ENCODE data around the gene RAB31.
"Not testable (repeated sequence)": the region's sequence is repeated elsewhere in the genome, so short reads cannot be mapped to it uniquely, and the experiment has no call there.

Gene RAB31

GRCh38 chr18:9890957-9891356, 182.9 kb downstream of the RAB31 start:
- Histone ChIP-seq H3K27me3 (ENCODE audit: control insufficient read depth in 1 of 2, insufficient read depth in 2 of 2, low read length in 2 of 2) (no peaks in the 10 kb centered on the region), H3K36me3 (ENCODE audit: control insufficient read depth in 2 of 2, insufficient read depth in 2 of 2, low read length in 2 of 2) (no peaks in the 10 kb centered on the region), H3K4me3 (ENCODE audit: low read length in 2 of 2) (no peak overlapping the region), H3K4me1 (ENCODE audit: control insufficient read depth, insufficient read depth, low read length) (no peaks in the 10 kb centered on the region), H3K9me3 (ENCODE audit: control insufficient read depth in 2 of 2, low read length in 2 of 2) (no peaks in the 10 kb centered on the region), H3K9ac (ENCODE audit: low read length in 2 of 2) (no peak overlapping the region), H3K27ac (ENCODE audit: low read length) (no peak overlapping the region)

- H3K9me3 ChIP-seq (ENCODE audit: control insufficient read depth in 2 of 2, low read length in 2 of 2); H3K27ac ChIP-seq (ENCODE audit: low read length); H3K27me3 ChIP-seq (ENCODE audit: control insufficient read depth in 1 of 2, insufficient read depth in 2 of 2, low read length in 2 of 2); H3K9ac ChIP-seq (ENCODE audit: low read length in 2 of 2); H3K4me3 ChIP-seq (ENCODE audit: low read length in 2 of 2); H3K4me1 ChIP-seq (ENCODE audit: control insufficient read depth, insufficient read depth, low read length); H3K36me3 ChIP-seq (ENCODE audit: control insufficient read depth in 2 of 2, insufficient read depth in 2 of 2, low read length in 2 of 2): not testable (repeated sequence)
Measured at GRCh38 chr18:9891515-9891914, 183.4 kb downstream of the RAB31 start.

GRCh38 chr18:9894454-9895068, 186.5 kb downstream of the RAB31 start:
- no peaks in the 10 kb centered on the region for H3K27me3 ChIP-seq (ENCODE audit: control insufficient read depth in 1 of 2, insufficient read depth in 2 of 2, low read length in 2 of 2)
- H3K9ac ChIP-seq (ENCODE audit: low read length in 2 of 2), result no peak overlapping the region
- H3K4me1 ChIP-seq (ENCODE audit: control insufficient read depth, insufficient read depth, low read length), result no peaks in the 10 kb centered on the region
- H3K9me3 ChIP-seq (ENCODE audit: control insufficient read depth in 2 of 2, low read length in 2 of 2), result no peaks in the 10 kb centered on the region
- no peaks in the 10 kb centered on the region for H3K36me3 ChIP-seq (ENCODE audit: control insufficient read depth in 2 of 2, insufficient read depth in 2 of 2, low read length in 2 of 2)
- no peak overlapping the region for H3K4me3 ChIP-seq (ENCODE audit: low read length in 2 of 2)
- H3K27ac ChIP-seq (ENCODE audit: low read length), result no peak overlapping the region

- no peaks in the 10 kb centered on the region for H3K36me3 ChIP-seq (ENCODE audit: control insufficient read depth in 2 of 2, insufficient read depth in 2 of 2, low read length in 2 of 2)
- H3K9me3 ChIP-seq (ENCODE audit: control insufficient read depth in 2 of 2, low read length in 2 of 2), result no peaks in the 10 kb centered on the region
- no peak overlapping the region for H3K27ac ChIP-seq (ENCODE audit: low read length)
- H3K4me1 ChIP-seq (ENCODE audit: control insufficient read depth, insufficient read depth, low read length), result peaks cover 9% of the 10 kb centered on the region
- H3K27me3 ChIP-seq (ENCODE audit: control insufficient read depth in 1 of 2, insufficient read depth in 2 of 2, low read length in 2 of 2), result no peaks in the 10 kb centered on the region
- H3K4me3 ChIP-seq (ENCODE audit: low read length in 2 of 2), result no peak overlapping the region
- H3K9ac ChIP-seq (ENCODE audit: low read length in 2 of 2), result no peak overlapping the region
Measured at GRCh38 chr18:9897129-9897528, 189.0 kb downstream of the RAB31 start.

GRCh38 chr18:9897787-9898291, 189.7 kb downstream of the RAB31 start:
- H3K36me3 ChIP-seq (ENCODE audit: control insufficient read depth in 2 of 2, insufficient read depth in 2 of 2, low read length in 2 of 2); H3K4me1 ChIP-seq (ENCODE audit: control insufficient read depth, insufficient read depth, low read length); H3K27me3 ChIP-seq (ENCODE audit: control insufficient read depth in 1 of 2, insufficient read depth in 2 of 2, low read length in 2 of 2); H3K4me3 ChIP-seq (ENCODE audit: low read length in 2 of 2); H3K27ac ChIP-seq (ENCODE audit: low read length); H3K9me3 ChIP-seq (ENCODE audit: control insufficient read depth in 2 of 2, low read length in 2 of 2); H3K9ac ChIP-seq (ENCODE audit: low read length in 2 of 2): not testable (repeated sequence)

- no peak overlapping the region for H3K9ac ChIP-seq (ENCODE audit: low read length in 2 of 2)
- H3K27ac ChIP-seq (ENCODE audit: low read length), result no peak overlapping the region
- no peaks in the 10 kb centered on the region for H3K36me3 ChIP-seq (ENCODE audit: control insufficient read depth in 2 of 2, insufficient read depth in 2 of 2, low read length in 2 of 2)
- H3K9me3 ChIP-seq (ENCODE audit: control insufficient read depth in 2 of 2, low read length in 2 of 2), result no peaks in the 10 kb centered on the region
- H3K4me1 ChIP-seq (ENCODE audit: control insufficient read depth, insufficient read depth, low read length), result peaks cover 9% of the 10 kb centered on the region
- no peak overlapping the region for H3K4me3 ChIP-seq (ENCODE audit: low read length in 2 of 2)
- no peaks in the 10 kb centered on the region for H3K27me3 ChIP-seq (ENCODE audit: control insufficient read depth in 1 of 2, insufficient read depth in 2 of 2, low read length in 2 of 2)
Measured at GRCh38 chr18:9898792-9899549, 190.9 kb downstream of the RAB31 start.

GRCh38 chr18:9899550-9899930, 191.4 kb downstream of the RAB31 start:
- H3K27me3 ChIP-seq (ENCODE audit: control insufficient read depth in 1 of 2, insufficient read depth in 2 of 2, low read length in 2 of 2); H3K4me1 ChIP-seq (ENCODE audit: control insufficient read depth, insufficient read depth, low read length); H3K36me3 ChIP-seq (ENCODE audit: control insufficient read depth in 2 of 2, insufficient read depth in 2 of 2, low read length in 2 of 2); H3K9ac ChIP-seq (ENCODE audit: low read length in 2 of 2); H3K4me3 ChIP-seq (ENCODE audit: low read length in 2 of 2); H3K27ac ChIP-seq (ENCODE audit: low read length); H3K9me3 ChIP-seq (ENCODE audit: control insufficient read depth in 2 of 2, low read length in 2 of 2): not testable (repeated sequence)

- Histone ChIP-seq H3K27me3 (ENCODE audit: control insufficient read depth in 1 of 2, insufficient read depth in 2 of 2, low read length in 2 of 2) (no peaks in the 10 kb centered on the region), H3K9ac (ENCODE audit: low read length in 2 of 2) (no peak overlapping the region), H3K27ac (ENCODE audit: low read length) (no peak overlapping the region), H3K9me3 (ENCODE audit: control insufficient read depth in 2 of 2, low read length in 2 of 2) (no peaks in the 10 kb centered on the region), H3K4me3 (ENCODE audit: low read length in 2 of 2) (no peak overlapping the region), H3K4me1 (ENCODE audit: control insufficient read depth, insufficient read depth, low read length) (peaks cover 11% of the 10 kb centered on the region), H3K36me3 (ENCODE audit: control insufficient read depth in 2 of 2, insufficient read depth in 2 of 2, low read length in 2 of 2) (no peaks in the 10 kb centered on the region)
Measured at GRCh38 chr18:9900699-9901098, 192.6 kb downstream of the RAB31 start.

- no peak overlapping the region for H3K27ac ChIP-seq (ENCODE audit: low read length)
- no peak overlapping the region for H3K9ac ChIP-seq (ENCODE audit: low read length in 2 of 2)
- peaks cover 11% of the 10 kb centered on the region for H3K4me1 ChIP-seq (ENCODE audit: control insufficient read depth, insufficient read depth, low read length)
- H3K27me3 ChIP-seq (ENCODE audit: control insufficient read depth in 1 of 2, insufficient read depth in 2 of 2, low read length in 2 of 2), result no peaks in the 10 kb centered on the region
- H3K9me3 ChIP-seq (ENCODE audit: control insufficient read depth in 2 of 2, low read length in 2 of 2), result no peaks in the 10 kb centered on the region
- H3K4me3 ChIP-seq (ENCODE audit: low read length in 2 of 2), result no peak overlapping the region
- no peaks in the 10 kb centered on the region for H3K36me3 ChIP-seq (ENCODE audit: control insufficient read depth in 2 of 2, insufficient read depth in 2 of 2, low read length in 2 of 2)
Measured at GRCh38 chr18:9901377-9901776, 193.3 kb downstream of the RAB31 start.

GRCh38 chr18:9902264-9902663, 194.2 kb downstream of the RAB31 start:
- not testable (repeated sequence) for H3K9me3 ChIP-seq (ENCODE audit: control insufficient read depth in 2 of 2, low read length in 2 of 2); H3K36me3 ChIP-seq (ENCODE audit: control insufficient read depth in 2 of 2, insufficient read depth in 2 of 2, low read length in 2 of 2); H3K27me3 ChIP-seq (ENCODE audit: control insufficient read depth in 1 of 2, insufficient read depth in 2 of 2, low read length in 2 of 2); H3K27ac ChIP-seq (ENCODE audit: low read length); H3K4me3 ChIP-seq (ENCODE audit: low read length in 2 of 2); H3K9ac ChIP-seq (ENCODE audit: low read length in 2 of 2)
- H3K4me1 ChIP-seq (ENCODE audit: control insufficient read depth, insufficient read depth, low read length), result peaks cover 11% of the 10 kb centered on the region

- H3K4me3 ChIP-seq (ENCODE audit: low read length in 2 of 2), result no peak overlapping the region
- H3K9me3 ChIP-seq (ENCODE audit: control insufficient read depth in 2 of 2, low read length in 2 of 2), result no peaks in the 10 kb centered on the region
- no peak overlapping the region for H3K9ac ChIP-seq (ENCODE audit: low read length in 2 of 2)
- H3K27ac ChIP-seq (ENCODE audit: low read length), result no peak overlapping the region
- no peaks in the 10 kb centered on the region for H3K27me3 ChIP-seq (ENCODE audit: control insufficient read depth in 1 of 2, insufficient read depth in 2 of 2, low read length in 2 of 2)
- no peaks in the 10 kb centered on the region for H3K36me3 ChIP-seq (ENCODE audit: control insufficient read depth in 2 of 2, insufficient read depth in 2 of 2, low read length in 2 of 2)
- peaks cover 11% of the 10 kb centered on the region for H3K4me1 ChIP-seq (ENCODE audit: control insufficient read depth, insufficient read depth, low read length)
Measured at GRCh38 chr18:9902832-9903231, 194.7 kb downstream of the RAB31 start.
